ENCODE results near the gene ID4.

- no peak for TF ChIP-seq CTCF (IDR thresholded peaks at IDR 0.05; ENCODE audit: low read length)
- no peak for TF ChIP-seq EZH2 (IDR thresholded peaks at IDR 0.05; ENCODE audit: borderline replicate concordance, low read length)
Observed at GRCh38 chr6:19848465-19849029, 11.4 kb downstream of the ID4 start.

Data from OCI-LY1 (cell line).